NCI-H187 treated with DMSO at 0.1 percent for 48 hours (cell line): ENCODE results near the gene CNOT11.
A peak's percentile ranks its signal among the peaks of the same experiment; 100 is the strongest.

ENCODE experiments used
- DNase-seq: peaks from one replicate; lab custom pipeline; 2025; lab: John Stamatoyannopoulos, UW

The CNOT11 gene

GRCh38 chr2:101278925-101279324 is 26.2 kb downstream of the CNOT11 start:
- DNase-seq, result no peak

- DNase-seq, result no peak
These were observed 28.8 kb downstream of the CNOT11 start for GRCh38 chr2:101281482-101281881.

- no peak for DNase-seq
These were observed 30.3 kb downstream of the CNOT11 start for GRCh38 chr2:101282980-101283379.

DNA sequence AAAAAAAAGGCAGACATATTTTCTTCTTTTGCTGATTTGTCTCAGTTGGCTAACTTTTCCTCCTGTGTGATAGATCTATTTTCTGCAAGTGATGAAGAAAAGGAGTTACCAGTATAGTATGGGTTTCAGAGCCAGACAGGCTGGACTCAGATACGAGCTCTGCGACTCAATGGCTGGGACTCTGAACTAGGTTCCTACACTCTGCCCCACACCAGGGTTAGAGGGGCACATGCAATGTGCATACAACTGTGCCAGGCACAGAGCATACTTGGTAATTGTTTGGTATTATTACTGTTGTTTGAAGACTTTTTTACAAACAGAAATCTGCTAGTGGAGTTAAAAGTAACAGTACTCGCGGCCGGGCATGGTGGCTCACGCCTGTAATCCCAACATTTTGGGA is 34.0 kb downstream of the CNOT11 start:
- no peak for DNase-seq

DNA sequence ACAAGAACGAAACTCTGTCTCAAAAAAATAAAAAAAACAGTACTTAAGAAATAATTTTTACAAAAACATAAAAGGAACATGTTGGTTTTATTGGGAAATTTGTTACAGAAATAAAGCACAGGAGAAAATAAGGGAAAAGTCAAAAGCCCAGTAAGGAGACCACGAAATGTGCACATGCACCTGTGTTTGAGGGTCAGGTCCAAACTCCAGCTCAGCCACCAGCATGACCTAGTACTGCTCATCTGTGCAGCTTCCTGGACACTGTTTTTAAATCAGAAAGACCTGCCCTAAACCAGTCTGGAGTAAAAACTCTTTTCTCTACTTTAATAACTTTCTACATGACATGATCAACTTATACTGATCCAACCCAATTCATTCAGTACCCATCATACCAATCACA is 34.6 kb downstream of the CNOT11 start:
- DNase-seq, result no peak

GRCh38 chr2:101290711-101291110 is 38.0 kb downstream of the CNOT11 start:
- no peak for DNase-seq

- no peak for DNase-seq
These were observed 39.3 kb downstream of the CNOT11 start for GRCh38 chr2:101291973-101292372.

DNA sequence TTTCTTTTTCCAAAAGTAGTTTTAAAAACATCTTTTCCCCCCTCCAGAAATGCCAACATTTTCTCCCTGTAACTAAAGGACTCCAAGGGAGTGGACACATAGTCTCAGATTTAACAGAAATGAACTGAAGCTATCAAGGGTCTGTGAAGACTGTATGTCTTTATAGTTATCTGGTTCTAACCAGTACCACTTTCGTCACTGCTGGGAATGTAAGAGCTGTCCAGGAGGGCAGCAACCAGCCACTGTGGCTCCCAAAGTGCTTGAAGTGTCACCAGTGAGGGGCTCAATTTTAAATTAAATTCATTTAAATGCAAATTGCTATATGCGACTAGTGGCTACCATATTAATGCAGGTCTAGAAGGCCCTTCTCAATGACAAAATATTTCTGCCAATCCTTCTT is 40.9 kb downstream of the CNOT11 start:
- DNase-seq, result no peak

GRCh38 chr2:101294861-101295260 is 42.2 kb downstream of the CNOT11 start:
- DNase-seq, result no peak

DNA sequence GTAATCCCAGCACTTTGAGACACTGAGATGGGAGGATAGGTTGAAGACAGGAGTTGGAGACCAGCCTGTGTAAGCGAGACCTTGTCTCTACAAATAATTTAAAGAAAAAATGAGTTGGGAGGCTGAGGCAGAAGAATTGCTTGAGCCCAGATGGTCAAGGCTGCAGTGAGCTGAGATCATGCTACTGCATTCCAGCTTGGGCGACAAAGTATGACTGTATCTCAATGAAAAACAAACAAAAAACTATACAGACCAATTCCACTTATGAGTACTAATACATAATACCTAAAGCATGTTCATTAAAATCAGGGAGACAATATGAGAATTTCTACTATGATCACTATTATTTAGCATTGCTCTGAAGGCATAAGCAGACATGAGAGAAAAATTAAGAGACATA is 43.2 kb downstream of the CNOT11 start:
- DNase-seq, result no peak

- no peak for DNase-seq
These were observed 43.7 kb downstream of the CNOT11 start for GRCh38 chr2:101296371-101296770.

DNA sequence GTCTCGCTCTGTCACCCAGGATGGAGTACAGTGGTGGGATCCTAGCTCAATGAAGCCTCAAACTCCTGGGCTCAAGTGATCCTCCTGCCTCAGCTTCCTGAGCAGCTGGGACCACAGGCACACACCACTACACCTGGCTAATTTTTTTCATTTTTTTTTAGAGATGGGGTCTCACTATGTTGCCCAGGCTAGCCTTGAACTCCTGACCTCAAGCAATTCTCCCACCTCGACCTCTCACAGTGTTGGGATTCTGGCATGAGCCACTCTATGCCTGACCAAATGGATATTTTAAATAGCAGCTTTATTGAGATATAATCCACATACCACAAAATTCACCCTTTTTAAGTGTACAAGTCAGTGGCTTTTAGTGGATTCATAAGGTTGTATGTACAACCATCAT is 44.7 kb downstream of the CNOT11 start:
- DNase-seq, result no peak

DNA sequence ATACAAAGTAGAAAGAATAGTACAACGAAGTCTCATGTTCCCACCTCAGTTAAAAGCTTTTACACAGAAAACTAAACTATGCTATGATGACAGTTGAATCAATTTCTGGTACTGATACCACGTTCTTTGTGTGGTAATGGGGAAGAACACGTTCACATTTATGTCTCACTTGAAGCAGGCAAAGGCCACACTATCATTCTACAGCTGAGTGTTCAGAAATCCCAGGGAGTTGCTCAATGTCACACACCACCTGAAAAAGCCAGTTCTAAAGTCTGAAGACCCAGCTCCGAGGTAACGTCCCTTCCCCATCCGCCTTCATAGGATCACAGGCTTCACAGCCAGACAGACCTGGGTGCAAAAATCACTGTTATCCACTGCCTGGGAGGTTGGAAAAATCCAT is 46.9 kb downstream of the CNOT11 start:
- DNase-seq, result no peak

- DNase-seq, result no peak
These were observed 47.5 kb downstream of the CNOT11 start for GRCh38 chr2:101300164-101300563.

DNA sequence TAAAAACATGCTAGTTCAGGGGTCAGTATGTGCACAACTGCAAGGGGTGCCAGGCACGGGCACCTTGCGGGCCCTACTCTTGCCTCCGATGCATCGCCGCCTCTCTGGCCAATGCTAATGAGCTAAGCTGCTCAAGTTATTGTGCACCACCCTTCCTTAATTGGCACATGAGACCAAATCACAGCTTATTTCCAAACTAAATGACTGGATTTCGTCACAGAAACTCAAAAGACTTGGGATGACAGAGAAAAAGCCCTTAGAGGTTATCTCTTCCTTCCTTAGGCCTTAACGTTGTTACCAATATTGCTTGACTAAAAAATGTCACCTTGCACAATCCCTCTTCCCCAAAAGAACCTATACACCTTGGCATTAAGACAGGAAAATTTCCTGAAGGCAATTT is 48.1 kb downstream of the CNOT11 start:
- no peak for DNase-seq

DNA sequence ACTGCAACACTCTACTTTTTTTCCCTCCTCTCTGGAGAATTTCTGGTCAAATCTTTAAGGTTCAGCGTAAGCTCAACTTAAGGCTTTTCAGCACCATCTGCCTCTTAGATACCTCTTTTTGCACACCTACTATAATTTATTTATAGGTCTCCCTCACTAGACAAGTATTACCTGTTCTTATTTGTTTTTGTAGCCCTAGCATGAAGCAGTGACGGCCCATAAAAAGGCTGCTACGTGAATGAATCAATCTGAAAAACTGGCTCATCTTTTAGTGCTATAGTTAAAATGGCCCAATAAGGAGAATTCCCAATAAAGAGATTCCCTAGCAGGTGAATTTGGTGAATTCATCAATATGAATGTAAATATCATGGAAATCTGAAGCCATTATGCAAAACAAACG is 49.3 kb downstream of the CNOT11 start:
- DNase-seq, result no peak

- DNase-seq, result no peak
These were observed 51.0 kb downstream of the CNOT11 start for GRCh38 chr2:101303688-101304087.

GRCh38 chr2:101305035-101305434 is 52.3 kb downstream of the CNOT11 start:
- DNase-seq, result no peak

GRCh38 chr2:101305492-101306078 is 52.9 kb downstream of the CNOT11 start:
- no peak for DNase-seq

GRCh38 chr2:101306410-101306809 is 53.7 kb downstream of the CNOT11 start:
- no peak for DNase-seq

- no peak for DNase-seq
These were observed 54.8 kb downstream of the CNOT11 start for GRCh38 chr2:101307503-101307902.

DNA sequence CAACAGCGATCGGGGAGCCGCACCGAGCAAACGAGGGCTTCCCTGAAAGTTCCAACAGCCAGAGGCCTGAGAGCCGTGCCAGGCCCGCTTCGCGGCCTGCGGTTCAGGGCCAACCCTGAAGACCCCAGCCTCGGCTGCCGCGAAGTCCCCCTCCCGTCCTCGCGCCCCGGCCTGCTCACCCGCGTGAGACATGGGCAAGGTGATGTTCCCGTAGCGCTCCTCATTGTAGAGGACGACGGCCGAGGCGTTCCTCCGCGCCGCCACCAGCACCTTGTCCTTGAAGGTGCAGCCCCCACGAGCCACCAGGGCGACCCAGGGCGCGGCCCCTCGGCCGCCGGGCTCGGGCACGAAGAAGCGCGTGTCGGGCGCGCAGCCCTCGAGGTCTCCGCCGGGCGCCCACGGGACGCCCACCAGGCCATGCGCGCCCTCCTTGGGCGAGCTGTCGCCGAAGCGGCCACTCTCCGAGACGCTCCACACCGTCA is 55.3 kb downstream of the CNOT11 start:
- no peak for DNase-seq

GRCh38 chr2:101308432-101309210 is 55.9 kb downstream of the CNOT11 start, which contains the start of gene RNF149:
Gene RNF149, minus strand, starts transcription at chr2:101308701. Its CDS starts 113 bp downstream, at chr2:101308588.
- DNase-seq, result peak; percentile 19
